SK-N-SH (cell line): ENCODE data around the gene SRMS. TPM values are rescaled to one million over a fixed set of nuclear protein-coding genes. Genes with fewer than 3 reads are reported as not detected.

ENCODE experiments used
- CTCF ChIA-PET: fragments of 300-600, 350-600 bp; formaldehyde crosslinking; extraction: SDS; loops from one replicate; lab custom pipeline; 2021; lab: Yijun Ruan, JAX
- POLR2A ChIA-PET: fragments of 350-600 bp; sonication (Branson Sonifier 250); formaldehyde crosslinking; extraction: SDS; loops from one replicate; lab custom pipeline; 2020; ENCODE audit warnings: antibody characterized with exemption, inconsistent platforms; lab: Yijun Ruan, JAX
- DNase-seq: peaks from one replicate; pipeline ENCODE4 v3.0.0; 2012
- H2AFZ ChIP-seq: fragments of 200-600 bp; sonication (generic); 2 replicates; pipeline ENCODE4 v1.8.1; 2016; ENCODE audit warnings: antibody characterized with exemption, mild to moderate bottlenecking, low read depth
- H3F3A ChIP-seq: fragments of 200-600 bp; sonication (generic); replicated peaks from 2 replicates; pipeline ENCODE3; 2016; ENCODE audit warnings: antibody characterized with exemption, mild to moderate bottlenecking; ENCODE audit not compliant: insufficient read depth
- H3K27ac ChIP-seq, 2 experiments: fragments of 200-500 bp in 1 of 2; fragments of 200-600 bp in 1 of 2; sonication (Bioruptor generic) in 1 of 2; sonication (generic), shearing (Covaris generic) in 1 of 2; 2 replicates each; pipeline versions ENCODE4 v1.5.1 to v1.6.1; 2014 to 2016; ENCODE audit warnings: low read depth in 2 of 2, inconsistent platforms in 1 of 2, low read length in 1 of 2, mild to moderate bottlenecking in 1 of 2, mixed read lengths in 1 of 2
- H3K27me3 ChIP-seq: fragments of 200-600 bp; sonication (generic), shearing (Covaris generic); 2 replicates; pipeline ENCODE4 v1.6.1; 2016; ENCODE audit warnings: mixed run types; ENCODE audit not compliant: insufficient read depth
- H3K36me3 ChIP-seq, 2 experiments: fragments of 200-500 bp in 1 of 2; fragments of 200-600 bp in 1 of 2; sonication (Bioruptor generic) in 1 of 2; sonication (generic) in 1 of 2; replicated peaks in 1 of 2; 2 replicates each; pipeline versions ENCODE3 to v1.5.1; 2014 to 2016; ENCODE audit warnings: low read length in 1 of 2, mild to moderate bottlenecking in 1 of 2; ENCODE audit not compliant: insufficient read depth in 2 of 2, control insufficient read depth in 1 of 2
- H3K4me1 ChIP-seq, 2 experiments: fragments of 200-500 bp in 1 of 2; fragments of 200-600 bp in 1 of 2; sonication (Bioruptor generic) in 1 of 2; sonication (generic), shearing (Covaris generic) in 1 of 2; 2 replicates each; pipeline versions ENCODE4 v1.5.1 to v1.6.1; 2014 to 2016; ENCODE audit warnings: low read depth in 1 of 2, low read length in 1 of 2, mixed run types in 1 of 2; ENCODE audit not compliant: insufficient read depth in 2 of 2, control insufficient read depth in 1 of 2
- H3K4me2 ChIP-seq: fragments of 200-600 bp; sonication (generic), shearing (Covaris generic); 2 replicates; pipeline ENCODE4 v1.6.1; 2017; ENCODE audit warnings: mixed run types
- H3K4me3 ChIP-seq, 2 experiments: fragments of 200-500 bp in 1 of 2; fragments of 200-600 bp in 1 of 2; sonication (Bioruptor generic) in 1 of 2; sonication (generic), shearing (Covaris generic) in 1 of 2; 2 replicates each; pipeline versions ENCODE4 v1.5.1 to v1.8.1; 2014 to 2016; ENCODE audit warnings: low read depth in 2 of 2, inconsistent platforms in 1 of 2, low read length in 1 of 2, mild to moderate bottlenecking in 1 of 2, mixed read lengths in 1 of 2, moderate library complexity in 1 of 2
- H3K79me2 ChIP-seq: fragments of 200-600 bp; sonication (generic); 2 replicates; pipeline ENCODE4 v1.8.1; 2017; ENCODE audit warnings: mild to moderate bottlenecking; ENCODE audit not compliant: insufficient read depth
- H3K9ac ChIP-seq: fragments of 200-600 bp; sonication (generic); 2 replicates; pipeline ENCODE4 v1.6.1; 2017; ENCODE audit warnings: mixed run types
- H3K9me2 ChIP-seq: fragments of 200-600 bp; sonication (generic); 2 replicates; pipeline ENCODE4 v1.6.1; 2017; ENCODE audit warnings: mixed run types
- H3K9me3 ChIP-seq: fragments of 200-600 bp; sonication (generic); 2 replicates; pipeline ENCODE4 v1.6.1; 2017; ENCODE audit warnings: mixed run types, mild to moderate bottlenecking, moderate library complexity
- H4K20me1 ChIP-seq: fragments of 200-600 bp; sonication (generic); 2 replicates; pipeline ENCODE4 v1.6.1; 2017; ENCODE audit warnings: mild to moderate bottlenecking, mixed run types; ENCODE audit not compliant: insufficient read depth
- EP300 ChIP-seq, 2 experiments: IDR thresholded peaks; 2 replicates each; pipeline versions ENCODE4 v1.4.0 to v1.6.1; 2012; ENCODE audit warnings: borderline replicate concordance in 1 of 2, low read depth in 1 of 2, low read length in 1 of 2
- FOSL2 ChIP-seq: IDR thresholded peaks from 2 replicates; pipeline ENCODE4 v1.4.0; 2012; ENCODE audit warnings: low read depth, mild to moderate bottlenecking, moderate library complexity, borderline replicate concordance
- GABPA ChIP-seq: IDR thresholded peaks from 2 replicates; pipeline ENCODE4 v1.4.0; 2012; ENCODE audit warnings: low read depth, mild to moderate bottlenecking
- GATA2 ChIP-seq: sonication (generic); formaldehyde crosslinking; IDR thresholded peaks from 2 replicates; pipeline ENCODE4 v1.5.0; 2020; ENCODE audit warnings: mild to moderate bottlenecking, missing genetic modification reagents
- JUND ChIP-seq: IDR thresholded peaks from 2 replicates; pipeline ENCODE4 v1.4.0; 2012
- MEF2A ChIP-seq: IDR thresholded peaks from 2 replicates; pipeline ENCODE4 v1.4.0; 2012; ENCODE audit warnings: low read depth, borderline replicate concordance
- MXI1 ChIP-seq: IDR thresholded peaks from 2 replicates; pipeline ENCODE4 v1.6.1; 2012; ENCODE audit warnings: mild to moderate bottlenecking, low read depth, low read length, improper control_type of control experiment
- POLR2AphosphoS5 ChIP-seq: IDR thresholded peaks from 2 replicates; pipeline ENCODE4 v1.6.1; 2012; ENCODE audit warnings: low read depth, low read length
- RAD21 ChIP-seq: IDR thresholded peaks from 2 replicates; pipeline ENCODE4 v1.6.1; 2012; ENCODE audit warnings: mild to moderate bottlenecking, low read length
- RCOR1 ChIP-seq: fragments of 150-350 bp; IDR thresholded peaks from 2 replicates; pipeline ENCODE4 v1.6.1; 2017; ENCODE audit warnings: antibody characterized with exemption, low read length
- TCF12 ChIP-seq: IDR thresholded peaks from 2 replicates; pipeline ENCODE4 v1.4.0; 2012
- ZBTB33 ChIP-seq: IDR thresholded peaks from 2 replicates; pipeline ENCODE4 v1.4.0; 2012; ENCODE audit warnings: low read depth, borderline replicate concordance
- WGBS: methylation state at CpG from one replicate; pipeline ENCODE4 v1.1.6; 2017; ENCODE audit warnings: low lambda C conversion rate; 5-methylcytosine and 5-hydroxymethylcytosine counted together
- polyA plus RNA-seq, 3 experiments: library from polyadenylated mRNA; depleted of rRNA; stranded (reverse); fragments of >200 nt; gene quantifications; 2 replicates each; pipeline ENCODE4 v1.2.3, GENCODE V29; 2012

SRMS gene
- polyA plus RNA-seq, 1 of the 3 experiments (the other 2 are of a cell fraction), result not detected

- peak overlapping the region in 1 of 2 experiments; percentile 76; a peak in 2 of 4 replicates for H3K27ac ChIP-seq
- no peaks in the 10 kb centered on the region for H3K9me3 ChIP-seq
- CTCF ChIA-PET, result interaction anchor here (0.7 to 6.3 kb wide), 16 partner anchors 15 to 499 kb away, joined by 3 to 82 read pairs (median 4); partner anchors contain the start of genes C20orf204 and PPDPF
- no peak overlapping the region for H3K9ac ChIP-seq
- 0 out of 2 replicates have a peak overlapping the region, but pooled peaks have one; percentile 3 for H2AFZ ChIP-seq
- POLR2A ChIA-PET, result interaction anchor here (0.6 to 1.4 kb wide), 10 partner anchors 12 to 502 kb away, joined by 3 to 16 read pairs (median 3); partner anchors contain the start of genes HELZ2, PPDPF, RTEL1 and STMN3
- H3K4me3 ChIP-seq, result no peak overlapping the region
- H4K20me1 ChIP-seq, result no peaks in the 10 kb centered on the region
- TF ChIP-seq FOSL2 (no peak), ZBTB33 (no peak), GATA2 (CRISPR knock-in tag) (no peak), EP300 (IDR thresholded peaks at IDR 0.05; ENCODE audit: borderline replicate concordance in 1 of 2, low read depth in 1 of 2, low read length in 1 of 2) (peak in 1 of 2 experiments; percentile 41; a peak in 1 of 4 replicates), RAD21 (0 out of 2 replicates have a peak, but pooled peaks have one; percentile 9), GABPA (no peak), RCOR1 (peak; percentile 35; the same call in 1 of the 2 replicates), MXI1 (no peak)
- peaks cover 0 to 30% of the 10 kb centered on the region in 2 experiments; a peak in 1 of 4 replicates for H3K4me1 ChIP-seq
- DNase-seq, result peak; percentile 92
- no peak overlapping the region for H3K4me2 ChIP-seq
- no peaks in the 10 kb centered on the region for H3K9me2 ChIP-seq
- 65% methylated on average over 13 of the region's 35 CpGs for WGBS
- H3K36me3 ChIP-seq, result no peaks in the 10 kb centered on the region
- H3K79me2 ChIP-seq, result no peaks in the 10 kb centered on the region
- no peaks in the 10 kb centered on the region for H3K27me3 ChIP-seq
- H3F3A ChIP-seq, result no peaks in the 10 kb centered on the region
These were observed 11.1 kb downstream of the SRMS start for GRCh38 chr20:63536241-63536977.

- no peak overlapping the region for H3K27ac ChIP-seq
- H3K9me2 ChIP-seq, result no peaks in the 10 kb centered on the region
- POLR2A ChIA-PET, result interaction anchor here (0.6 to 1.7 kb wide), 4 partner anchors 12 to 437 kb away, joined by 3 to 5 read pairs (median 4); partner anchors contain the start of gene PPDPF
- no peaks in the 10 kb centered on the region for H3K27me3 ChIP-seq
- no peaks in the 10 kb centered on the region for H3K79me2 ChIP-seq
- WGBS, result 91% methylated on average over 26 of the region's 49 CpGs
- CTCF ChIA-PET, result interaction anchor here (1.1 to 6.3 kb wide), 4 partner anchors 13 to 439 kb away, joined by 3 to 82 read pairs (median 25); partner anchors contain the start of genes PPDPF and SRMS
- TF ChIP-seq POLR2AphosphoS5, result no peak
- TF ChIP-seq TCF12, result no peak
- TF ChIP-seq MEF2A, result no peak
- no peak for TF ChIP-seq JUND
- peaks cover 0 to 21% of the 10 kb centered on the region in 2 experiments; a peak in 1 of 4 replicates for H3K4me1 ChIP-seq
- H2AFZ ChIP-seq, result no peak overlapping the region
- no peaks in the 10 kb centered on the region for H3K36me3 ChIP-seq
- no peaks in the 10 kb centered on the region for H3F3A ChIP-seq
- H3K4me3 ChIP-seq, result no peak overlapping the region
- H3K4me2 ChIP-seq, result no peak overlapping the region
- H3K9ac ChIP-seq, result no peak overlapping the region
- no peaks in the 10 kb centered on the region for H3K9me3 ChIP-seq
- no peaks in the 10 kb centered on the region for H4K20me1 ChIP-seq
- no peak for DNase-seq
These were observed 12.5 kb downstream of the SRMS start for GRCh38 chr20:63534831-63535651.
